Measurements from ENCODE around the gene SLC26A11. TPM values are rescaled to one million over a fixed set of nuclear protein-coding genes. Genes with fewer than 3 reads are reported as not detected.

Gene SLC26A11
- polyA plus RNA-seq, 1 donor (not counting 4 experiments of a cell fraction or from before 2014, with no cell fraction given) = 2.2 TPM

- no peak for FAIRE-seq
- H3K9me1 ChIP-seq (ENCODE audit: control insufficient read depth, extremely low read depth, insufficient read depth, low read length) = peaks cover 2% of the 10 kb centered on the region
- no peaks in the 10 kb centered on the region for H4K20me1 ChIP-seq (ENCODE audit: control insufficient read depth, extremely low read depth, insufficient read depth, low read length)
- peaks cover 19% of the 10 kb centered on the region for H3K4me1 ChIP-seq (ENCODE audit: control insufficient read depth, extremely low read depth, insufficient read depth, low read length)
- no peak for TF ChIP-seq CTCF (optimal IDR thresholded peaks at IDR 0.05 in 1 of 3, IDR thresholded peaks at IDR 0.05 in 1 of 3, conservative IDR thresholded peaks at IDR 0.05 in 1 of 3; ENCODE audit: extremely low read depth in 1 of 3, insufficient read depth in 2 of 3, low read length in 3 of 3)
- TF ChIP-seq EZH2 (IDR thresholded peaks at IDR 0.05; ENCODE audit: low read length) = no peak
- peaks cover 8% of the 10 kb centered on the region for H3K27me3 ChIP-seq (ENCODE audit: control insufficient read depth, extremely low read depth, insufficient read depth, low read length)
- H3K9ac ChIP-seq (ENCODE audit: control insufficient read depth, extremely low read depth, insufficient read depth, low read length) = no peak overlapping the region
- no peak overlapping the region for H3K27ac ChIP-seq (ENCODE audit: control insufficient read depth, insufficient read depth, low read length)
- no peak for DNase-seq (ENCODE audit: low read depth, low spot score)
- dilution Hi-C loops (cut with MboI; ENCODE audit: extremely low pct_ligation_motif_present, low sequenced_read_pairs) = no loop called here
- H3K36me3 ChIP-seq (ENCODE audit: control insufficient read depth in 2 of 2, extremely low read depth in 1 of 2, insufficient read depth in 2 of 2, low read length in 2 of 2) = no peaks in the 10 kb centered on the region
- H3K4me2 ChIP-seq (ENCODE audit: control insufficient read depth, extremely low read depth, insufficient read depth, low read depth, low read length) = no peak overlapping the region
- no peaks in the 10 kb centered on the region for H3K9me3 ChIP-seq (ENCODE audit: control insufficient read depth, low read depth, low read length)
- H2AFZ ChIP-seq (ENCODE audit: control insufficient read depth, low read length) = no peak overlapping the region
- H3K79me2 ChIP-seq (ENCODE audit: control insufficient read depth, insufficient read depth, low read length) = no peaks in the 10 kb centered on the region
- H3K4me3 ChIP-seq (ENCODE audit: control insufficient read depth in 2 of 3, extremely low read depth in 1 of 3, insufficient read depth in 2 of 3, low read depth in 1 of 3, low read length in 3 of 3) = no peak overlapping the region
Measured at GRCh38 chr17:80183581-80184422, 36.4 kb upstream of the SLC26A11 start.

- dilution Hi-C loops (cut with MboI; ENCODE audit: extremely low pct_ligation_motif_present, low sequenced_read_pairs) = no loop called here
- Histone ChIP-seq H4K20me1 (ENCODE audit: control insufficient read depth, extremely low read depth, insufficient read depth, low read length) (no peaks in the 10 kb centered on the region), H3K4me1 (ENCODE audit: control insufficient read depth, extremely low read depth, insufficient read depth, low read length) (peaks cover 19% of the 10 kb centered on the region), H3K9ac (ENCODE audit: control insufficient read depth, extremely low read depth, insufficient read depth, low read length) (no peak overlapping the region), H3K9me1 (ENCODE audit: control insufficient read depth, extremely low read depth, insufficient read depth, low read length) (peaks cover 2% of the 10 kb centered on the region), H3K79me2 (ENCODE audit: control insufficient read depth, insufficient read depth, low read length) (no peaks in the 10 kb centered on the region), H3K4me3 (ENCODE audit: control insufficient read depth in 2 of 3, extremely low read depth in 1 of 3, insufficient read depth in 2 of 3, low read depth in 1 of 3, low read length in 3 of 3) (no peak overlapping the region), H3K27me3 (ENCODE audit: control insufficient read depth, extremely low read depth, insufficient read depth, low read length) (peaks cover 8% of the 10 kb centered on the region), H3K36me3 (ENCODE audit: control insufficient read depth in 2 of 2, extremely low read depth in 1 of 2, insufficient read depth in 2 of 2, low read length in 2 of 2) (no peaks in the 10 kb centered on the region), H2AFZ (ENCODE audit: control insufficient read depth, low read length) (no peak overlapping the region), H3K27ac (ENCODE audit: control insufficient read depth, insufficient read depth, low read length) (no peak overlapping the region), H3K9me3 (ENCODE audit: control insufficient read depth, low read depth, low read length) (no peaks in the 10 kb centered on the region), H3K4me2 (ENCODE audit: control insufficient read depth, extremely low read depth, insufficient read depth, low read depth, low read length) (no peak overlapping the region)
- FAIRE-seq (no peak), DNase-seq (ENCODE audit: low read depth, low spot score) (no peak)
- TF ChIP-seq EZH2 (IDR thresholded peaks at IDR 0.05; ENCODE audit: low read length) (no peak), CTCF (optimal IDR thresholded peaks at IDR 0.05 in 1 of 3, IDR thresholded peaks at IDR 0.05 in 1 of 3, conservative IDR thresholded peaks at IDR 0.05 in 1 of 3; ENCODE audit: extremely low read depth in 1 of 3, insufficient read depth in 2 of 3, low read length in 3 of 3) (no peak)
Measured at GRCh38 chr17:80184423-80184714, 35.9 kb upstream of the SLC26A11 start.
